Fibroblast of villous mesenchyme (primary cell): ENCODE data around the gene RNPC3. TPM values are rescaled to one million over a fixed set of nuclear protein-coding genes. Genes with fewer than 3 reads are reported as not detected.
A peak's percentile ranks its signal among the peaks of the same experiment; 100 is the strongest.

Experiments used
- DNase-seq: peaks from one replicate; pipeline ENCODE4 v3.0.0-alpha.2; 2010; ENCODE audit warnings: low read depth
- H3K4me3 ChIP-seq: 2 replicates; pipeline ENCODE4 v1.5.1; 2011; ENCODE audit warnings: low read depth, mild to moderate bottlenecking, low read length
- total RNA-seq: library from RNA; depleted of rRNA; stranded (reverse); fragments of >200 nt; gene quantifications from 2 replicates; pipeline ENCODE4 v1.2.3, GENCODE V29; 2012
- TF ChIP-seq, protein P1 (sequence below): IDR thresholded peaks from 2 replicates; pipeline ENCODE4 v1.5.1; 2012; ENCODE audit warnings: low read depth, mild to moderate bottlenecking, low read length; ENCODE audit not compliant: insufficient read depth

Gene RNPC3
- total RNA-seq, 1 donor = 16.0 TPM

DNA sequence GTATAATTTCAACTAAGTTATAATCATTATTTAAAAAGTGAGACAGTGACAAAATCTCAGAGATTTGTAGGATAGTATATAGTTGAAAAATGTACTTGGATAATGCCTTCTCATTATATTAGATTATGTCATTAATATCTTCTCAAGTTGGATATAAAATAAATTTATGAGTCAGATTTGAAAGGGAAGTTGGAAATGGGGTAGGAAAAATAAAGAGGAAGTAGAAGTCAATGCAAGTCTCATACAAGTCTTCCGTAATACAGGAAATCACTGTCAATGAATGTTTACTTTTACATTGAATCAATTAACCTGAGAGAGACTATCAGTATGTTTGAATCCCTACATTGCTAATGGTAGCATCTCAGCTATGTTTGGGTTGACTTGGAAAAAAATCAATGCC is 16.2 kb upstream of the RNPC3 start:
- no peak overlapping the region for H3K4me3 ChIP-seq
- no peak for DNase-seq
- TF ChIP-seq, protein P1, sequence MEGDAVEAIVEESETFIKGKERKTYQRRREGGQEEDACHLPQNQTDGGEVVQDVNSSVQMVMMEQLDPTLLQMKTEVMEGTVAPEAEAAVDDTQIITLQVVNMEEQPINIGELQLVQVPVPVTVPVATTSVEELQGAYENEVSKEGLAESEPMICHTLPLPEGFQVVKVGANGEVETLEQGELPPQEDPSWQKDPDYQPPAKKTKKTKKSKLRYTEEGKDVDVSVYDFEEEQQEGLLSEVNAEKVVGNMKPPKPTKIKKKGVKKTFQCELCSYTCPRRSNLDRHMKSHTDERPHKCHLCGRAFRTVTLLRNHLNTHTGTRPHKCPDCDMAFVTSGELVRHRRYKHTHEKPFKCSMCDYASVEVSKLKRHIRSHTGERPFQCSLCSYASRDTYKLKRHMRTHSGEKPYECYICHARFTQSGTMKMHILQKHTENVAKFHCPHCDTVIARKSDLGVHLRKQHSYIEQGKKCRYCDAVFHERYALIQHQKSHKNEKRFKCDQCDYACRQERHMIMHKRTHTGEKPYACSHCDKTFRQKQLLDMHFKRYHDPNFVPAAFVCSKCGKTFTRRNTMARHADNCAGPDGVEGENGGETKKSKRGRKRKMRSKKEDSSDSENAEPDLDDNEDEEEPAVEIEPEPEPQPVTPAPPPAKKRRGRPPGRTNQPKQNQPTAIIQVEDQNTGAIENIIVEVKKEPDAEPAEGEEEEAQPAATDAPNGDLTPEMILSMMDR = no peak

- TF ChIP-seq, protein P1 = no peak
- H3K4me3 ChIP-seq = no peak overlapping the region
- no peak for DNase-seq
These were observed 11.8 kb upstream of the RNPC3 start for GRCh38 chr1:103513711-103514110.

GRCh38 chr1:103514920-103515503 is 10.5 kb upstream of the RNPC3 start:
- peak; percentile 60 for DNase-seq
- no peak overlapping the region for H3K4me3 ChIP-seq
- TF ChIP-seq, protein P1 = peak; percentile 75

DNA sequence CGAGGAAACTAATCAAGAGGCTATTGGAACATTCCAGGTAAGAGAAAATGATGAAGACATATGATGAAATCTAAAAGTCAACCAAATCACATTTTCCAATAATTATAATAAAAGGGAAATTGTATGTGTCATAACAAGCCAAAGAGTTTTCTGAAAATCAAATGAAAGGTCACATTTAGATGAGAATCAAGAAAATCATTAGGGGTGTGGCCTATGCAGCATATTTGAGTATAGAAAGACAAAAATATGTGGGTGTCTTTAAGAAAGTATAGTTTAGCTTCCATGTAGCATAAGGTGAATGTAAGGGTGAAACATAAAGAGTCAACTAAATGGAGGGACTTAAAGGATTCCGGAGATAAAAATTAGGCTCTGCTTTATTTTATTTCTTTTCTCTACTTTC is 9.2 kb upstream of the RNPC3 start:
- no peak overlapping the region for H3K4me3 ChIP-seq
- DNase-seq = no peak
- TF ChIP-seq, protein P1 = no peak

DNA sequence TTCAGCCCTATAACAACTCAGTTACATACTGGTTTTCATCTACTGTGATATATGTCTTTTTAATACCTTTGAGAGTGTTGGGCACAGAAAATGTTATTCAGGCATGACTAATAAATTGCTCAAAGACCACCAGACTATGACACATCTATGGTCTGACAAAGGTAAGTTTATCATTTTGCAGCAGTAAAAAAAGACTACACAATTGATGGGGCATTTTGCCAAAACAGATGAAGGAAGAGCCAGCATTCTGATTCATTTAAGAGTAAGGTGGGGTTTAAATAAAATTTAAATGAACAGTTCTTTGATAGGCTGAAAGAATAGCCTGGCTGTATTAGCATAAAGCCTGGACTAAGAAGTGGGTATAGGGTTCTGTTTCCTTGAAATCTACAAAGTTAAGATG is 8.8 kb upstream of the RNPC3 start:
- TF ChIP-seq, protein P1 = no peak
- no peak overlapping the region for H3K4me3 ChIP-seq
- DNase-seq = no peak

GRCh38 chr1:103517380-103518047 is 8.0 kb upstream of the RNPC3 start:
- no peak overlapping the region for H3K4me3 ChIP-seq
- DNase-seq = peak; percentile 6
- TF ChIP-seq, protein P1 = no peak
